Thyroid gland (tissue), 4 donors: Measurements from ENCODE around the gene ZNF821.

Experiments used
- POLR2A ChIP-seq, 2 donors: fragments of 450-650 bp; IDR thresholded peaks; one replicate each; pipeline ENCODE4 v1.6.1; 2017; ENCODE audit warnings: antibody characterized with exemption in 2 of 2, mild to moderate bottlenecking in 2 of 2, moderate library complexity in 1 of 2
- TF ChIP-seq, protein P1 (sequence below), 6 experiments: fragments of 200-600 bp in 3 of 6; fragments of 450-650 bp in 3 of 6; sonication (generic) in 3 of 6; IDR thresholded peaks; one replicate each; pipeline ENCODE4 v1.5.1; 2016 to 2019; ENCODE audit warnings: antibody characterized with exemption in 6 of 6, mild to moderate bottlenecking in 2 of 6, inconsistent platforms in 1 of 6, moderate library complexity in 1 of 6

DNA sequence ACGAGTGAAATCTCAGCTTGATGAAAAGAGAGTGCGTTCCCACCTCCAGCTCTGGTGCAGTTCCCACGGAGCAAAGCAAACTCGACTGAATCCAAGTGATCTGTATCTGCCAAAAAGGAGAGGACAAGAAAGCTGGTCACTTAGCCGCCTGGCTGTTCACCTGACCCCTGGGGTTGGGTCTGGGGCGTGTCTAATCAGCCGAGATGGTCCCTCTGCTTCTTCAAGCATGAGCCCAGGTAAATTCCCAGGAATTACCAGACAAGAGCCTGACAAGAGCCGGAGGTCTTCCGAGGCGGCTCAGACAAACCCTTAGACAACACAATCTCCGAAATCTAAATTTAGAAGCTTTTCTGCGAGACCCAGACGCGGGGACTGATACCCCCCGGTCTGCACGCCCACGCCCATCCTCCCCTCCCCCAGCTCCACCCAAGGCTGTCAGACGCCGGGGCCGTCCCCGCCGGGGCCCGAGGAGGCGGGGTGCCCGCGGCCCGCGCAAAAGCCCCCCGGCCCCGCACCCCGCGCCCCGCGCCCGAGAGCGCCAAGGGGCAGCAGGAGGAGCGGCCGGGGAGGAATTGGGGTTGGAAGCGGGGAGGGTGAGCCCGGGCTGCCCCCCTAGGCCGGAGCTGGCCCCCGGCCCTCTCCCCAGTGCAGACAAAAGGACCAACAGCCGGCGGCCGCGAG is 674 bp downstream of the ZNF821 start:
- TF ChIP-seq, protein P1, sequence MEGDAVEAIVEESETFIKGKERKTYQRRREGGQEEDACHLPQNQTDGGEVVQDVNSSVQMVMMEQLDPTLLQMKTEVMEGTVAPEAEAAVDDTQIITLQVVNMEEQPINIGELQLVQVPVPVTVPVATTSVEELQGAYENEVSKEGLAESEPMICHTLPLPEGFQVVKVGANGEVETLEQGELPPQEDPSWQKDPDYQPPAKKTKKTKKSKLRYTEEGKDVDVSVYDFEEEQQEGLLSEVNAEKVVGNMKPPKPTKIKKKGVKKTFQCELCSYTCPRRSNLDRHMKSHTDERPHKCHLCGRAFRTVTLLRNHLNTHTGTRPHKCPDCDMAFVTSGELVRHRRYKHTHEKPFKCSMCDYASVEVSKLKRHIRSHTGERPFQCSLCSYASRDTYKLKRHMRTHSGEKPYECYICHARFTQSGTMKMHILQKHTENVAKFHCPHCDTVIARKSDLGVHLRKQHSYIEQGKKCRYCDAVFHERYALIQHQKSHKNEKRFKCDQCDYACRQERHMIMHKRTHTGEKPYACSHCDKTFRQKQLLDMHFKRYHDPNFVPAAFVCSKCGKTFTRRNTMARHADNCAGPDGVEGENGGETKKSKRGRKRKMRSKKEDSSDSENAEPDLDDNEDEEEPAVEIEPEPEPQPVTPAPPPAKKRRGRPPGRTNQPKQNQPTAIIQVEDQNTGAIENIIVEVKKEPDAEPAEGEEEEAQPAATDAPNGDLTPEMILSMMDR (IDR thresholded peaks at IDR 0.05): no peak
- peak in 1 of 2 donors; percentile 53 for TF ChIP-seq POLR2A (IDR thresholded peaks at IDR 0.05)
